HG02642 (cell line): ENCODE data around the gene SORBS1.

ENCODE experiments used
- ATAC-seq: cut with Tn5 transposase; IDR thresholded peaks from one replicate; pipeline ENCODE4 v1.9.1; 2021; ENCODE audit warnings: mild to moderate bottlenecking; ENCODE audit not compliant: unreplicated experiment, poor library complexity

Gene SORBS1

GRCh38 chr10:95401704-95402469 lies 159.3 kb downstream of the SORBS1 start:
- ATAC-seq = no peak

GRCh38 chr10:95400787-95401186 lies 160.4 kb downstream of the SORBS1 start:
- no peak for ATAC-seq

DNA sequence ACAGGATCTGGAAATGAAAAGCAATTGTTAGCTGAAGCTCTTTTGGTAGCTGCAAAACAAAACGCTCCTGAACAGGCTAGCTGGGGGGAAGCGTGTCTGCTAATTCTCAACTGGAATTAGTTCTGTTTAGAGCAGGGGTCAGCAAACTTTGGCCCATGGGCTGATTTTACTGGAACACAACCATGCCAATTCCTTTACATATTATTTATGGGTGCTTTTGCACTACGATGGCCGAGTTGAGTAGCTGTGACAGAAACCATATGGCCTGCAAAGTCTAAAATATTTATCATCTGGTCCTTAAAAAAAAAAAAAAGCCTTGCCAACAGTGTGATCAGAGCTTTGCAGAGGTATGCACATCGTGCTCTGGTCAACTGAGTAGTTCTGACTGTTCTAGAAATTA lies 162.0 kb downstream of the SORBS1 start:
- ATAC-seq = no peak

DNA sequence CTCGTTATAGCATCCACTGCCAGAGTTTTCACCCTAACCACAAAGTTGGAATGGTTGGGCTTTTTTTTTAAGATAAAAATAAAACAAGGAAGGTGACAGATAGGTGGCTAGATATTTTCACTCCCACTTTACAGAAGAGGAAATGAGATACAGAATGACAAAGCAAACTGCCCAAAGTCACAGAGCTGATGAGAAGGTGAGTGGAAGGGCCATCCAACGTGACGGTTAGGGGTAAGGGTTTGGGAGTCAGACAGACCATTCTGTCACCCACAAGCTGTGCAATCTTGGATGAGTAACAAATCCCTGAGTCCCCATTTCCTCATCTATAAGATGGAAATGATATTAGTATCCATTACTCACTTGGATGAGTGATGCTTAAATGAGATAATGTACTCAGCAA lies 163.4 kb downstream of the SORBS1 start:
- no peak for ATAC-seq

GRCh38 chr10:95395947-95396449 lies 165.2 kb downstream of the SORBS1 start:
- no peak for ATAC-seq

DNA sequence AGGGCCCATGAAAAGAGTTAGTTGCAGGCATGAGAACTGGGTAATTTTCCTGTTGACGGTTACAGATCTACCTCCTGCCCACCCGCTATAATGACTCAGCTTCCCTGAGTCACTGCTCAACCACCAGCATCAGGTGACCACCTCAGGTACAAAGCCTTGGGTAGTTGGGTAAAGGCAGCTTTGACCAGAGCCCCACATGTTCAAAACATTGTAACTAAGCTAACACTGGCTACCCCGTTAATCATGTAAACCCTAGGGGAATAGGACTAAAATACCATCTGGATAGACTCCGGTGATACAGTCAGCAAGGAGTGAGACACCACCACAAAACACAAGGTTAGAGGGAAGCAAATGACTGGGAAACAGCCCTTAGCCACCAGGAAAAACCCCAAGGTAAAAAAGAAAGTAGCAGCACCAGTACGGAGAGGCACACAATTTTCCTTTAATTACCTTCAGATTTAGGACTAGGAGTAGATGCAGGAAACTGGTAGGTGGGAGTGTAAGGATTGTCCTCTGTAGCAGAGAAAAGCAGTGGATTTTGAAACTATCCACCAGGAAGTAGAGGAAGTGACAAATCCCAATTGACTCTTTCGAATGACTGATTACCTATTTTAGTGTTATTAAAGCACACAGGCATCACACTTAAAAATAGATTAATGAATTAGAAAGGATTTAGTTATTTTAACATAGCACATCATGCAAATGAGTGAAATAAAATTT lies 166.8 kb downstream of the SORBS1 start:
- peak; percentile 50 for ATAC-seq

DNA sequence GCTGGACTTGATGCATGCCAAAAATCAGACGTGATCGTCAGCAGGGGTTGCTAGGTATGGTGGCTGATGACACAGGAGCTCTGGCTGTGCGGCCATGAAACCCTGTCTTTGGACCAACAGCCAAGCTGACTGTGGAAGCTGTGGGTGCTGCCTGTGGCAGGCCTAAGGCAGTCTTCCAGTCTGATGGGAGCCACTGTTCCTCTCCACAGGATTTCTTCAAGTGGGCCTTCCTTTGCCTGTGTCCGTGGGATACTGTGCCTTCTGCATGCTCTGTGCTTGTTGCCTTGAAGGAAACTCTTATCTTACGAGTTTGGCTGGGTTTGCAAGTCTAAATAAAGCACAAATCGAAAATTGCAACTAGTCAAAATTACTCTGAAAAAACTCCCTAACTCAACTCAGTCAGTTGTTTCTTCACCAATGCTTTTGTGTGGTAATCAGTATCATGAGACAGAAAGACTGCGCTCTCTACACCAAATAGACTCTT lies 168.4 kb downstream of the SORBS1 start:
- ATAC-seq = no peak

- ATAC-seq = no peak
Measured at GRCh38 chr10:95392217-95392584, 169.0 kb downstream of the SORBS1 start.

DNA sequence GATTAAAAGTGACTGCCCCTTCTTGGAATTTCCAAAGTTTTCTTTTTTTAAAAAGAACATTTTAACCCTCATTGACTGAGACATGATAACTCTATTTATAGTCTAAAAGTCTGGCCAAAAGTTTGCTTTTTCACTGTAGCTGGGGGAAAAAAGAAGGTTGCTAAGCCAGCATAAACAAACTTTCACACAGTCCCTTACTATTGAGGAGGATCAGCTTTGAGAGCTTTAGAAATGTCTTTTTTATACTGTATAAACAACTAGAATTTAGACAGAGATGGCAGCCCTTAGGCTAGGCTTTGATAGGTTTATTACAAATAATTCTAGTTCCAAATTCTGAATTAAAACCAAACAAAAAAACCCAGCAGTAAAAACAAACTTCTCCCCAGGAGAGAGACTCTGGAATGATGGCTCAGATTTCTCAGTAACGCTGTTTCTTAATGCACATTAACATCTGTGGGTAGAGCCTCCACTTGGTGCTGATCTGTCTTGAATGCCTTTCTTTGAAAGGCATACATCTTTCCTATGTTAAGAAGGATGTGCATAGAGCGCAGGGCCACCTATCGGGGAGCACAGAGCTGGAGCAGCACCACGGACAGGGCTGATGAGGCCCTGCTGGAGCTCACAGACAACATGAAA lies 169.5 kb downstream of the SORBS1 start:
- ATAC-seq = no peak

DNA sequence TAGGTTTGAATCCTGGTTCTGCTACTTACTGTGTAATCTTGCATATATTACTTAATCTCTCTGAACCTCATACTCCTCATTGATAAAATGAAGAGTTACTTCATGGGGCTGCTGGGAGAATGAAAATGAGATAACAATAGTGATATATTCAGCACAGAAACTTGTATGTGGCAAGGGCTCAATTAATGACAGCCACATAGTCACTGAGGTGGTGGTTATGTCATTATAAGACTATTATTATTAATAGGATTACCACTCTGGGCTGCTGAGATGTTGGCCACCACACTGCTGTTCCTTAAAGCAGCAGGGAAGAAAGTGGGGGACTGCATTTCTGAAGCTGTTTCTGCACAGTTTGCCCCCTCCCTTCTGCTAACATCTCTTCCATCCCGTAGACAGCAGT lies 170.0 kb downstream of the SORBS1 start:
- ATAC-seq = no peak

- ATAC-seq = no peak
Measured at GRCh38 chr10:95389982-95390381, 171.2 kb downstream of the SORBS1 start.

DNA sequence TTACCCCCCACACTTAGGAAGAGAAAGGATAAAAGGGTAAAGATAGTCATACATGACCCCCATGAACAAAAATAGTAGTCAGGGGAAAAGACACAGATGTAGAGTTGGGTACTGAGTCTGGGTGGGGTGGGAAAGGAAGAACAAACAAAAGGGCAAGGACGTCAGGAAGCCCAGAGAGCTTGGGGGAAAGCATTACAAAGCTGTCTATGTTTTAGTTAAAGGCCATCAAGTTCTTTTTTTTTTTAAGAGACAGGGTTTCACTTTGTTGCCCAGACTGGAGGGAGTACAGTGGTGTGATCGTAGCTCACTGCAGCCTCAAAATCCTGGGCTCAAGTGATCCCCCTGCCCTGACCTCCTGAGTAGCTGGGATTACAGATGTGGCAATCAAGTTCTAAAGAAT lies 172.0 kb downstream of the SORBS1 start:
- no peak for ATAC-seq

DNA sequence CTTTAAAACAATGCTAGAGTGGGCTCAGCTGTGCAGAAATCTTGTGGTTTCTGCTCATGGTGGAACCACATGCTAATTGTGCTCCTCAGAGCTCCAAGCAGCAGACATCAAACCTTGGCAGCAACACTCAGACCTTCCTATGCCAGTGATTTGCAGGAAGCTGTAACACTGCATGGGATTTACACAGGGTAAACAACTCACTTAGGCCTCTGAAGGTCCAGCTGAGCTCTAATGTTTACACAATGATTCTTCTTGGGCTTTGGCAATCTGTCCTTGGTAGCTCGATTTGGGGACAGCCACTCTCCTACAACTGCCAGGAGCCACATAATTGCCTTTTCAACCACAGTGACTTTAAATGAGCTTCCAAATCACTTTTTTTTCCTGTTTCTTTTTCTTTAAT lies 172.6 kb downstream of the SORBS1 start:
- no peak for ATAC-seq

DNA sequence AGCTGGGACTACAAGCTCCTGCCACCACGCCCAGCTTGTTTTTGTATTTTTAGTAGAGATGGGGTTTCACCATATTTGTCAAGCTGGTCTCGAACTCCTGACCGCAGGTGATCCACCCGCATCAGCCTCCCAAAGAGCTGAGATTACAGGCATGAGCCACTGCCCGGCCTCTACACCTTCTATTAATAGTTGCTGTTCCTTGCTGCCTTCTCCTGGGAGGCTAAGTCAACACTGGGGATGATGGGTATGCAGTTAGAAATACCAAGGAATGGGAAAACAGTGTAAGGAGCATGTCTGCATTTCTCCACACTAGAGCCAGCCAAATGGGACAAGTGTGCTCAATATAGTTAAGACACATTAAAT lies 173.1 kb downstream of the SORBS1 start:
- no peak for ATAC-seq

DNA sequence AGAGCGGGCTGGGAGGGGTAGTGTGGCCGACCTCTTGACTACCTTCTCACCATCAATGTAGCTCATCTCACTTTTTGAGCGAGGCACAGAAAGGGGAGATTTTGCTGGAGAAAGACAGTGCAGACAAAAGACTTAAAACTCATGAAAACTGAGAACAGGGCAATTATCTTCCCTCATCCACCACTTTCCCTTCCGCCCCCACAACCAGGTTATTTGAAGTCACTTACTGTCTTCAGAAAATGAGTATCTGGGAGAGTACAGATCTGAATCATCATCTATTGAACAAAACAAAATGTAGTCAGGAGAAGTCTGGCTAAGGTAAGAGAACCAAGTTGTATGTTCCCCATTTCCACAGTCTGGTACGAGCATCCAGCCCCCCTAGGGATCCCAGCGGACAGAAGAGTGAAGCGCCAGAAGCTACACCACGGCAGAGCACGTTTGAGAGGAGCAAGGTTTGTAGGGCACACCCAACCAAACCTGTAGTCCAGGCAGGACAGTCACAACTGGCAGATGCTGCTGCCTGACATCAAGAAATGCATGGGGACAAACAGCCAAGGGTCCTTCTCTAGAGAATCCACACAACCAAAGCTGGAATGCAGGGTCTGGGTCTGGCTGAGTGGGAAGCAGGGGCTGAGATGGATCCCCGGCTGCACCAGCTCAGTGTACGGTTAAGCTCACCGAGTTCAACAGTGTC lies 177.0 kb downstream of the SORBS1 start:
- ATAC-seq = no peak

- no peak for ATAC-seq
Measured at GRCh38 chr10:95382596-95382995, 178.6 kb downstream of the SORBS1 start.

DNA sequence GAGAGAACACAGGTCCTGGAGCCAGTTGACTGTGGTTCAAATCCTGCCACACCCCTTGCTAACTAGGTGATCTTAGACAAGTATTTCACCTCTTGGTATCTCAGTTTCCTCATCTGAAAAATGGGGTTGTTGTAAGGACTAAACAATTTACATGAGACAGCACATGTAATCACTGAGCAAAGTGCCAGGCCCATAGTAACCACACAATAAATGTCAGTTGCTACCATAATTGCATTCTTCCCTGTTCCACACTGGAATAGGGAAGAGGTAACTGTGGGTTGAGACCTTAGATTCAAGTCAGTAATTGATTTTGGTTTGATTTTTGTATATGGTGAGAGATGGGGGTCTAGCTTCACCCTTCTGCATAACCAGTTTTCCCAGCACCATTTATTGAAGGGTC lies 179.0 kb downstream of the SORBS1 start:
- ATAC-seq = no peak

DNA sequence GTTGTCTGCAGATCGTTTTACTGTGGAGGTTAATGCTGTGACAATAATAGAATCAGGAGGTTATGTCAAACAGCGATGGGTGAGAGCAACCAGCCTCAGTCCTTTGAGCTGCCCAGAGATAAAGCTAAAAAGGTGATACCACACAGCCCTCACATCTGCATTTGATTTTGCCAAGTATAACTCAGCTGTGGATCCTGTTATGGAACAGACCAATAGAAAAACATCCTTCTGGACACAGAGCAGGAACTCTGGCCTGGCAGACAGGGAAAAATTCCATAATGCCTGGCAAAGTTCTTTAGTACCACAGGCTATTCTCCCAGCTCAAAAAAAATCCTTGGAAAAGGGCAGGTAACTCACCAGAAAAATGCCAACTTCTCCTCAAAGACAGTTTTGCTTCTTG lies 183.2 kb downstream of the SORBS1 start:
- ATAC-seq = no peak

- ATAC-seq = no peak
Measured at GRCh38 chr10:95375418-95375817, 185.8 kb downstream of the SORBS1 start.

DNA sequence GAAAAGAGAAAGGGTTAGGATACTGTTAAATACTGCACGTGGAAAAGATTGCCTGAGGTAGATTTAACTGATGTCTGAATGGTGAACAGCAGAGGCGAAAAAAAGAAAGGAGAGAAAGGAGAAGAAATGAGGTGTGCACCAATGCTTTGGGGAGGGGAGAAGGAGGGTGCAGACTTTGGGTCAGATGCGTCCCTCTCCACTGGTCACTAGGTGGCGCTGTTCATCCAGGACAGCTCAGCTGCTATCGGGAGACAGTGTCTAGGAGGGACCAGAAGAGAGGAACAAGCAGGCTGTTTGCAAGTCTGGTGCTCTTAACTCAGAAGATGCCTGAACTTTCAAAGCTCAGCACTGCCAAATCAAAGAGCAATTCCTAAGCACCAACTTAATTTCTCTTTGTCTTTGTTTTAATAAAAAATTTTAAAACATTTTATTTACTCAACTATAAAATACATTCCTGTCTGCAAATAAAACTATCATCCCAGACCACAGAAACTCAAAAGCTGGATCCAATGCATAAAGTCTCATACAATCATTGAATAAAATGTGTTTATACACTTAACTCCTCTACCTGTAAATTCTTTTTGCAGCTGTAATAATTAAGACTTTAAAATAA lies 186.5 kb downstream of the SORBS1 start:
- peak; percentile 92 for ATAC-seq
